ENCODE data around the gene RPL12. TPM values are rescaled to one million over a fixed set of nuclear protein-coding genes. Genes with fewer than 3 reads are reported as not detected.

RPL12 gene
- total RNA-seq, 4 donors from 2014 or later: 621 to 1,579 (median 999) TPM

GRCh38 chr9:127445851-127446712 is 5.1 kb downstream of the RPL12 start:
- H3K27ac ChIP-seq: no peak overlapping the region
- TF ChIP-seq POLR2A (IDR thresholded peaks at IDR 0.05): no peak
- TF ChIP-seq, protein P1, sequence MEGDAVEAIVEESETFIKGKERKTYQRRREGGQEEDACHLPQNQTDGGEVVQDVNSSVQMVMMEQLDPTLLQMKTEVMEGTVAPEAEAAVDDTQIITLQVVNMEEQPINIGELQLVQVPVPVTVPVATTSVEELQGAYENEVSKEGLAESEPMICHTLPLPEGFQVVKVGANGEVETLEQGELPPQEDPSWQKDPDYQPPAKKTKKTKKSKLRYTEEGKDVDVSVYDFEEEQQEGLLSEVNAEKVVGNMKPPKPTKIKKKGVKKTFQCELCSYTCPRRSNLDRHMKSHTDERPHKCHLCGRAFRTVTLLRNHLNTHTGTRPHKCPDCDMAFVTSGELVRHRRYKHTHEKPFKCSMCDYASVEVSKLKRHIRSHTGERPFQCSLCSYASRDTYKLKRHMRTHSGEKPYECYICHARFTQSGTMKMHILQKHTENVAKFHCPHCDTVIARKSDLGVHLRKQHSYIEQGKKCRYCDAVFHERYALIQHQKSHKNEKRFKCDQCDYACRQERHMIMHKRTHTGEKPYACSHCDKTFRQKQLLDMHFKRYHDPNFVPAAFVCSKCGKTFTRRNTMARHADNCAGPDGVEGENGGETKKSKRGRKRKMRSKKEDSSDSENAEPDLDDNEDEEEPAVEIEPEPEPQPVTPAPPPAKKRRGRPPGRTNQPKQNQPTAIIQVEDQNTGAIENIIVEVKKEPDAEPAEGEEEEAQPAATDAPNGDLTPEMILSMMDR (IDR thresholded peaks at IDR 0.05): no peak
- peaks cover 0 to 82% (median 0%) of the 10 kb centered on the region in 3 donors for H3K36me3 ChIP-seq
- no peaks in the 10 kb centered on the region for H3K9me3 ChIP-seq
- H3K4me3 ChIP-seq: no peak overlapping the region
- H3K27me3 ChIP-seq: no peaks in the 10 kb centered on the region
- peak in 1 of 3 donors; percentile 15 for DNase-seq
- peaks cover 0 to 20% (median 5%) of the 10 kb centered on the region in 4 donors for H3K4me1 ChIP-seq

GRCh38 chr9:127444921-127445850 is 6.0 kb downstream of the RPL12 start:
- Histone ChIP-seq H3K9me3 (no peaks in the 10 kb centered on the region), H3K4me1 (peaks cover 0 to 19% (median 4%) of the 10 kb centered on the region in 4 donors), H3K36me3 (peaks cover 0 to 91% (median 0%) of the 10 kb centered on the region in 3 donors), H3K27me3 (no peaks in the 10 kb centered on the region), H3K27ac (no peak overlapping the region), H3K4me3 (no peak overlapping the region)
- DNase-seq: peak in 1 of 3 donors; percentile 14
- TF ChIP-seq, protein P1 (IDR thresholded peaks at IDR 0.05): no peak
- TF ChIP-seq POLR2A (IDR thresholded peaks at IDR 0.05): no peak

DNA sequence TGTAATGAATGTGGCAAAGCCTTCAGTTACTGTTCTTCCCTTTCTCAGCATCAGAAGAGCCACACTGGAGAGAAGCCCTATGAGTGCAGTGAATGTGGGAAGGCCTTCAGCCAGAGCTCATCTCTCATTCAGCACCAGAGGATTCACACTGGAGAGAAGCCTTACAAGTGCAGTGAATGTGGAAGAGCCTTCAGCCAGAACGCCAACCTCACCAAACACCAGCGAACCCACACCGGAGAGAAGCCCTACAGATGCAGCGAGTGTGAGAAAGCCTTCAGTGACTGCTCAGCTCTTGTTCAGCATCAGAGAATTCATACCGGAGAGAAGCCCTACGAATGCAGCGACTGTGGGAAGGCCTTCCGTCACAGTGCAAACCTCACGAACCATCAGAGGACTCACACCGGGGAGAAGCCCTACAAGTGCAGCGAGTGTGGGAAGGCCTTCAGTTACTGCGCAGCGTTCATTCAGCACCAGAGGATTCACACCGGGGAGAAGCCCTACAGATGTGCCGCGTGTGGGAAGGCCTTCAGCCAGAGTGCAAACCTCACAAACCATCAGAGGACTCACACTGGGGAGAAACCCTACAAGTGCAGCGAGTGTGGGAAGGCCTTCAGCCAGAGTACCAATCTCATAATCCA is 6.8 kb downstream of the RPL12 start:
- Histone ChIP-seq H3K36me3 (peaks cover 0 to 94% (median 0%) of the 10 kb centered on the region in 3 donors), H3K4me3 (no peak overlapping the region), H3K27me3 (no peaks in the 10 kb centered on the region), H3K9me3 (no peaks in the 10 kb centered on the region), H3K4me1 (peaks cover 0 to 11% (median 1%) of the 10 kb centered on the region in 4 donors), H3K27ac (no peak overlapping the region)
- no peak for TF ChIP-seq POLR2A (IDR thresholded peaks at IDR 0.05)
- TF ChIP-seq, protein P1 (IDR thresholded peaks at IDR 0.05): no peak
- DNase-seq: peak in 1 of 3 donors; percentile 18

- DNase-seq: no peak
- H3K4me1 ChIP-seq: no peaks in the 10 kb centered on the region
- no peak overlapping the region for H3K27ac ChIP-seq
- peaks cover 0 to 98% (median 0%) of the 10 kb centered on the region in 3 donors for H3K36me3 ChIP-seq
- H3K27me3 ChIP-seq: no peaks in the 10 kb centered on the region
- H3K4me3 ChIP-seq: no peak overlapping the region
- no peak for TF ChIP-seq POLR2A (IDR thresholded peaks at IDR 0.05)
- TF ChIP-seq, protein P1 (IDR thresholded peaks at IDR 0.05): no peak
- no peaks in the 10 kb centered on the region for H3K9me3 ChIP-seq
Observed at GRCh38 chr9:127438394-127438793, 12.8 kb downstream of the RPL12 start.

Measured in Peyer's patch (tissue), 4 donors.